ENCODE data around the gene MINDY4B. TPM values are rescaled to one million over a fixed set of nuclear protein-coding genes. Genes with fewer than 3 reads are reported as not detected.

MINDY4B gene
- total RNA-seq, 1 donor: not detected

DNA sequence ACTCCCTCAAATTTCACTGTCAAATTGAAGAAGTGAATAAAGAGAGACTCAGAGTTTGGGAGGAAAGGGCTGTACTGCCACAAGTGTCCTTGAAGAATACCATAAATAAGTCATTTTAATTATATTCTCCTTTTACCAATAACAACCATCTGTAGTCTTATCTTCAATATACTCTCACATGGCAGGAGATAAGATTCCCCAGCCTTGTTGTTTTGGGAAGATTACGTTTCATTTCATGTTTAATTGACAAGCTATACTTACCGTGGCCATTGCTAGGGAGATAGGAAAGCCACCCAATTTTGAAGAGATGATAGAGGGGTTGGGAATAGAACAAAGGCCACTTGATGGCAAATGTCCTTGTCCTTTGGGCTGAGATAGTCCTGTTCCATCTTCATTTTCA, 2.3 kb downstream of the MINDY4B start:
- Histone ChIP-seq H3K36me3 (ENCODE audit: insufficient read depth, low read length) (no peaks in the 10 kb centered on the region), H3K79me2 (ENCODE audit: insufficient read depth, low read length) (no peaks in the 10 kb centered on the region), H3K4me1 (ENCODE audit: insufficient read depth, low read length) (no peaks in the 10 kb centered on the region), H3K27ac (ENCODE audit: low read depth, low read length) (no peak overlapping the region), H3K4me2 (ENCODE audit: insufficient read depth, low read length) (no peak overlapping the region), H2AFZ (ENCODE audit: low read length) (no peak overlapping the region), H3K4me3 (ENCODE audit: insufficient read depth, low read length) (no peak overlapping the region), H3K27me3 (ENCODE audit: insufficient read depth, low read length) (peaks cover 41% of the 10 kb centered on the region), H4K20me1 (ENCODE audit: insufficient read depth, low read length) (no peaks in the 10 kb centered on the region), H3K9me3 (ENCODE audit: low read depth, low read length) (no peaks in the 10 kb centered on the region)
- TF ChIP-seq, protein P1, sequence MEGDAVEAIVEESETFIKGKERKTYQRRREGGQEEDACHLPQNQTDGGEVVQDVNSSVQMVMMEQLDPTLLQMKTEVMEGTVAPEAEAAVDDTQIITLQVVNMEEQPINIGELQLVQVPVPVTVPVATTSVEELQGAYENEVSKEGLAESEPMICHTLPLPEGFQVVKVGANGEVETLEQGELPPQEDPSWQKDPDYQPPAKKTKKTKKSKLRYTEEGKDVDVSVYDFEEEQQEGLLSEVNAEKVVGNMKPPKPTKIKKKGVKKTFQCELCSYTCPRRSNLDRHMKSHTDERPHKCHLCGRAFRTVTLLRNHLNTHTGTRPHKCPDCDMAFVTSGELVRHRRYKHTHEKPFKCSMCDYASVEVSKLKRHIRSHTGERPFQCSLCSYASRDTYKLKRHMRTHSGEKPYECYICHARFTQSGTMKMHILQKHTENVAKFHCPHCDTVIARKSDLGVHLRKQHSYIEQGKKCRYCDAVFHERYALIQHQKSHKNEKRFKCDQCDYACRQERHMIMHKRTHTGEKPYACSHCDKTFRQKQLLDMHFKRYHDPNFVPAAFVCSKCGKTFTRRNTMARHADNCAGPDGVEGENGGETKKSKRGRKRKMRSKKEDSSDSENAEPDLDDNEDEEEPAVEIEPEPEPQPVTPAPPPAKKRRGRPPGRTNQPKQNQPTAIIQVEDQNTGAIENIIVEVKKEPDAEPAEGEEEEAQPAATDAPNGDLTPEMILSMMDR (IDR thresholded peaks at IDR 0.05; ENCODE audit: extremely low read depth, low read depth, low read length): no peak
- no peak for DNase-seq (ENCODE audit: insufficient read length, low spot score, missing footprints)

DNA sequence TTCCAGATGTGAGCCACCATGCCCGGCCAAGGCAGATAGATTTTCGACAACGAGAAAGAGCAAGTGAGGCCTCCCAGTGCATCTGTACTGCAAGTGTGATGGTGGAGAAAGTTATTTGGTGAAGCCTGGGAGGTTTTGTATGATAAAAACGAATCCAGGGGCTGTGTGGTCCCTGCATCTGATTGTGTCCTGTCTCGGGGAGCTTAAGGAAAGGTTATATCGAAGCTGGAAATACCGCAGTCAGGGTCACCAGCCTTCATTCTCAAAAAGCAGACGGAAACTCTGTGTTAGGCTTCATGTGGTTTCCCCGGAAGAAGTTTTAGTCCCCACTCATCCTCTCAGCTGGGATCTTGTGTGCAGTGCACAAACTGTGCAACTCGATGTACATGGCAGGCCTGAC, 3.4 kb downstream of the MINDY4B start:
- H3K27me3 ChIP-seq (ENCODE audit: insufficient read depth, low read length): peaks cover 44% of the 10 kb centered on the region
- H3K4me1 ChIP-seq (ENCODE audit: insufficient read depth, low read length): no peaks in the 10 kb centered on the region
- H3K27ac ChIP-seq (ENCODE audit: low read depth, low read length): no peak overlapping the region
- no peak overlapping the region for H3K4me3 ChIP-seq (ENCODE audit: insufficient read depth, low read length)
- TF ChIP-seq, protein P1 (IDR thresholded peaks at IDR 0.05; ENCODE audit: extremely low read depth, low read depth, low read length): no peak
- no peak overlapping the region for H2AFZ ChIP-seq (ENCODE audit: low read length)
- H3K36me3 ChIP-seq (ENCODE audit: insufficient read depth, low read length): no peaks in the 10 kb centered on the region
- H4K20me1 ChIP-seq (ENCODE audit: insufficient read depth, low read length): no peaks in the 10 kb centered on the region
- no peaks in the 10 kb centered on the region for H3K9me3 ChIP-seq (ENCODE audit: low read depth, low read length)
- no peaks in the 10 kb centered on the region for H3K79me2 ChIP-seq (ENCODE audit: insufficient read depth, low read length)
- no peak overlapping the region for H3K4me2 ChIP-seq (ENCODE audit: insufficient read depth, low read length)
- DNase-seq (ENCODE audit: insufficient read length, low spot score, missing footprints): no peak

DNA sequence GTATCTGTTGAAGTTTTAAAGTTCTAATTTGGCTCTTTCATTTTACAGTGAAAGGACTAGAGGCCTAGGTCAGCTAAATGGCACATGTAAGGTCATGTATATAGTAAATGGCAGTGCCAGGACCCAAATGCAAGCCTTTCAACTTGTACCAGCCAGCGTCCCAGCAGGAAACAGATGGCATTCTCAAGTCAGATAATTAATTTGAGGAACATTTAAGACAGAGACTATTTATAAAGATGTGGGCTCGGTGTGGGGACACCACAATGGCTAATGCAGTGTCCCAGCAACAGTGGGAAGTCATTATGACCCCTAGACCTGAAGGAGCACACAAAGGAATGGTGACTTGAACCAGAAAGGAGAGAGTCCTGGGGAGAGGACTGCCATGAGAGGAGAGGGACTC, 6.1 kb downstream of the MINDY4B start:
- Histone ChIP-seq H3K79me2 (ENCODE audit: insufficient read depth, low read length) (no peaks in the 10 kb centered on the region), H4K20me1 (ENCODE audit: insufficient read depth, low read length) (no peaks in the 10 kb centered on the region), H3K4me1 (ENCODE audit: insufficient read depth, low read length) (no peaks in the 10 kb centered on the region), H2AFZ (ENCODE audit: low read length) (no peak overlapping the region), H3K36me3 (ENCODE audit: insufficient read depth, low read length) (no peaks in the 10 kb centered on the region), H3K4me2 (ENCODE audit: insufficient read depth, low read length) (no peak overlapping the region), H3K27me3 (ENCODE audit: insufficient read depth, low read length) (peaks cover 31% of the 10 kb centered on the region), H3K4me3 (ENCODE audit: insufficient read depth, low read length) (no peak overlapping the region), H3K9me3 (ENCODE audit: low read depth, low read length) (no peaks in the 10 kb centered on the region), H3K27ac (ENCODE audit: low read depth, low read length) (no peak overlapping the region)
- DNase-seq (ENCODE audit: insufficient read length, low spot score, missing footprints): no peak
- TF ChIP-seq, protein P1 (IDR thresholded peaks at IDR 0.05; ENCODE audit: extremely low read depth, low read depth, low read length): no peak

DNA sequence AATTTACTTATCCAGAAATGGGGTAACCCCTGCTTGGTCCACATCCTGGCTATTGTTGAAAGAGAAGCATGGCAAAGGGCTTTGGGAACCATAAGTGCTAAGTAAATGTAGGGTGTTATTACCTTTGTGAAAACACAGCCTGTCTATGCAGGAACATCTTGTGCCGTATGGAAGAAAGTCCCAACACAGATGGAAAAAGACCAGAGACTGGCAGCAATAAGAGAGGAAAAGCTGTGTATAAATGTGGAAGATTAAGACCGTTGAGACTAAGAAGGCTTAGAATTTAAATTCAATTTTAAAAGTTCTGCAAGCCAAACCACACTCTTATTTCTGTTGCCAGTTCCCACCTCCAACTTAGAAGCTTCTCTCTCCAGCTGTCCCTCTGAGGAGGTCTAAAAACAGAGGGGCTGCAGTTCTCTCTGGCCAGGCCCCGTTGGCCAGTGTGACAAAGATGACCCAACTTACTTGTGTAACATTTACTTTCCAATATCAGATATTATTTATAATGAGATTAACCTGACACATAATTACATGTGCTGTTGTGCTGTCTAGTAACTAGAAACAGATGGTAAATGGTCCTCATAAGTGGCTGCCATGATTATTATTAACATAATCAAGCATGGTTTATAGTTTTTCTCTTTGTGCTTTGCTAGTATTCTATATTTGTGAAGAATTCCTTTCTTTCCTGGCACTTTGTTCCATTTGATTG, 7.0 kb downstream of the MINDY4B start:
- no peaks in the 10 kb centered on the region for H4K20me1 ChIP-seq (ENCODE audit: insufficient read depth, low read length)
- H3K9me3 ChIP-seq (ENCODE audit: low read depth, low read length): no peaks in the 10 kb centered on the region
- no peak overlapping the region for H2AFZ ChIP-seq (ENCODE audit: low read length)
- no peak overlapping the region for H3K4me2 ChIP-seq (ENCODE audit: insufficient read depth, low read length)
- no peak overlapping the region for H3K27ac ChIP-seq (ENCODE audit: low read depth, low read length)
- peaks cover 24% of the 10 kb centered on the region for H3K27me3 ChIP-seq (ENCODE audit: insufficient read depth, low read length)
- no peaks in the 10 kb centered on the region for H3K4me1 ChIP-seq (ENCODE audit: insufficient read depth, low read length)
- no peaks in the 10 kb centered on the region for H3K79me2 ChIP-seq (ENCODE audit: insufficient read depth, low read length)
- H3K36me3 ChIP-seq (ENCODE audit: insufficient read depth, low read length): no peaks in the 10 kb centered on the region
- TF ChIP-seq, protein P1 (IDR thresholded peaks at IDR 0.05; ENCODE audit: extremely low read depth, low read depth, low read length): no peak
- DNase-seq (ENCODE audit: insufficient read length, low spot score, missing footprints): no peak
- H3K4me3 ChIP-seq (ENCODE audit: insufficient read depth, low read length): no peak overlapping the region
